ENCODE results near the gene ETNK2.
"Not testable (repeated sequence)": the region's sequence is repeated elsewhere in the genome, so short reads cannot be mapped to it uniquely, and the experiment has no call there.

The ETNK2 gene

GRCh38 chr1:204105131-204105515 lies 46.7 kb downstream of the ETNK2 start:
- in situ Hi-C loops (cut with MboI; ENCODE audit: low sequenced_read_pairs): no loop called here

DNA sequence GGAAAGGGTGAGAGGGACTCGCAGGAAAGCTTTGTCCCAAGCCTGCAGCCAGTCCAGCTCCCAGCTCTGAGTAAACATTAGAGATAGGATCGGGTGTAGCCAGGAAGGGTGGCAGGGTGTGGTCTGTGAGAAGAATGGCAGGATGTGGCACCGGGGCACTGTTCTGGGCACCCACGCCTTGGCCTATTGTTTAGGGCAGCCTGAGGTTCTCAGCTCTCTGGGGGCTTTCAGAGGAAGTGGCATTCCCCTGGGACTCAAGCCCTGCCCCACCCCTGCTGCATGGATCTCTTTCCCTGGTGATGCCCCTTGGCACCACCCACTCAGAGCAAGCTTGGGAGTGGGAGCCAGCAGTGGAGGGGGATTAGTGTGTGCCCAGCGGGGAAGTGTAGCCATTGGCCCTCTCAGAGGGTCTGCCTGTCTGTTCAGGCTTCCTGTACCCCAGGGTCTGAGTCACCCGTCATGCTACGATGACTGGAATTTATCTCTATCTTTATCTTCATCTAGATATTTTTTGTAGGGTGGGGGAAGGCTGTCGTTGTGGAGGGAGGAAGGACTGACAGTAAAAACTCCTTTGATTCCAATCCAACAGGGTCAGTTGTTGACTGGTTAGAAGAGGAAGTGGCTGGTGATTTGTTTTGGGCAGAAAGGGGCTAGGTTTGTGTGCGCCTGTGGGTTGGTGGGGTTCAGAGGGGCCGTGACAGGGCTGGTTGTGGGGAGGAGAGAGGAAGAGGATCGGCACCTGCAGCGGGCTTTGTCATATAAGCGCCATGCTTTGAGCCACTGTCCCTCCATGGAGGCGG lies 47.3 kb downstream of the ETNK2 start:
- in situ Hi-C loops (cut with MboI; ENCODE audit: low sequenced_read_pairs): no loop called here

GRCh38 chr1:204103431-204103741 lies 48.5 kb downstream of the ETNK2 start:
- in situ Hi-C loops (cut with MboI; ENCODE audit: low sequenced_read_pairs): no loop called here

- in situ Hi-C loops (cut with MboI; ENCODE audit: low sequenced_read_pairs): no loop called here
Observed at GRCh38 chr1:204102739-204103430, 49.0 kb downstream of the ETNK2 start.

GRCh38 chr1:204102029-204102611 lies 49.7 kb downstream of the ETNK2 start:
- in situ Hi-C loops (cut with MboI; ENCODE audit: low sequenced_read_pairs): no loop called here

DNA sequence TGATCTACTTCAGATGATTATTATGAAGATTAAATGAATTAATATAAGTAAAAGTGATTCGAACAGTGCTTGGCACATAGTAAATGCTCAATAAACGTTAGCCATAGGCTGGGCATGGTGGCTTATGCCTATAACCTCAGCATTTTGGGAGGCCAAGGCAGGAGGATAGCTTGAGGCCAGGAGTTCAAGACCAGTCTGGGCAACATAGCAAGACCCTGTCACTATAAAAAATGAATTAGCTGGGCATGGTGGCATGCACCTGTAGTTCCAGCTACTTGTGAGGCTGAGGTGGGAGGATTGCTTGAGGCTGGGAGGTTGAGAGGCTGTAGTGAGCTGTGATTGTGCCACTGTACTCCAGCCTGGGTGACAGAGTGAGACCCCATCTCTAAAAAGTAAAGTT lies 52.1 kb downstream of the ETNK2 start:
- in situ Hi-C loops (cut with MboI; ENCODE audit: low sequenced_read_pairs): not testable (repeated sequence)

GRCh38 chr1:204098683-204099082 lies 53.2 kb downstream of the ETNK2 start:
- in situ Hi-C loops (cut with MboI; ENCODE audit: low sequenced_read_pairs): no loop called here

GRCh38 chr1:204096931-204097330 lies 54.9 kb downstream of the ETNK2 start:
- in situ Hi-C loops (cut with MboI; ENCODE audit: low sequenced_read_pairs): no loop called here

DNA sequence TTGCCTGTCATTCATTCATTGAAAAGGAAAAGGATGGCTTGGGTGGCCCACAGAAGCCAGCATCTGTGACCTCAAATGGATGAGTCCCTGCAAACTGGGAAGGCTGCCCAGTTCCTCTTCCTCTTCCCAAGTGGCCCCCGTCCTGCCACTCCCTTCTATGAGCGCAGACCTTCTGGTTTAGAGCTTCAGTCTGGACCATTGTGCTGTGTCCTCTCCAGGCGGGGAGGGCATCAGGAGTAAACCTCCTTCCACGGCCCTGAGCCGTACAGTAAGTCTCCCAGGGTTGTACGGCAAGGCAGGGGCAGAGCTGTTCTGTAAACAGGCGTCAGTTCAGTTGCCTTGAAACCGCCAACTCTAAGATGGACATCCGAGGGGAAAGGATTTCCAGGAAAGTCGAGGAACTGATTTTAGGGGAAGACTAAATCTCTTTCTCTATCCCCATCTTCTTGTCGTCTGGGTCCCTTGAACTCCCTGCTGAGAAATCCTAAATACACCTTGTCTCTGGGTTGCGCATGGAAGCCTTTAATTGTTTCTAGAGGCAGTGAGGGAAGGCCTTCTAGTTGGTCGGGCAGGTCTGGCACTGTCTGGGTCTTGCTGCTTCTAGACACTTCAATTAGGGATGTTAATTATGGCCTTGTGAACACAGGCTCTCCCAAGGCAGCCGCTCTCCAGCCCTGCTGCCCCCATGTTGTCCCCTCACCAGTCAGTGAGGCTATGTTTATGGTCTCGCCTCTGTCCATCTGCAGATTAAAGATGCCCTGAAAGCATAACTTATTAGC lies 56.8 kb downstream of the ETNK2 start:
- in situ Hi-C loops (cut with MboI; ENCODE audit: low sequenced_read_pairs): no loop called here

DNA sequence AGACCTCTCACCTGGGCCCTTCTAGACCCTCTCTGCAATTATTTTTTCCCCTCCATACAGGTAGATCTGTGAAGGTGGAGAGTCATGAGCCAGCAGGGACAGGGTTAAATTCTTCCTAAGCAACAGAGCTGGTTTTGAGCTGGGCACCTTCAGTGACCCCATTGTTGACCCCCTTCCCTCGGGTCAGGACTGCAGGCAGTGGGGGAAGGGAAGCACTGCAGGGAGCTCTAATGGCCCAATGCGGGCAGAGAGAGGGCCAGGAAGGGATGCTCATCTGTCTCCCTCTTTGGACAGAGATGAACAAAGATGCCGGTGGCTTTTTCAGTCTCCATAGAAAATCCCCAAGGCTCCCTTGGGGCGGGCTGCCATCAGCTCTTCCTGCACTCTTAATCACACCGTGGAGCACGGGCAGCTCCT lies 57.5 kb downstream of the ETNK2 start:
- in situ Hi-C loops (cut with MboI; ENCODE audit: low sequenced_read_pairs): no loop called here

GRCh38 chr1:204093781-204094180 lies 58.1 kb downstream of the ETNK2 start:
- in situ Hi-C loops (cut with MboI; ENCODE audit: low sequenced_read_pairs): no loop called here

DNA sequence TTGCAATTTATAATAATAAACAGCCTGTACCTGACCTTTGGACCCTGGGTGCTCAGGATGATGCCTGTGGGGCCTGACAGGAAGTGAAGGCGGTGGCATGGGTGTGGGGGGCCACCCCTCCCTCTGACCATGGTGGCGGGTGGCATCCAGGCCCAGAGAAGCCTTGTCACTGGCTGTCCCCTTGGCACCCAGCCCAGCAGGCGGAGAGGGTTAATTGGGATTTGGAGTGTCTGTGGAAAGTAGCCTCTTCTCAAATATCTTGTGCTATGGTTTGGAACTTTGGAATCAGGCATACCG lies 58.5 kb downstream of the ETNK2 start:
- in situ Hi-C loops (cut with MboI; ENCODE audit: low sequenced_read_pairs): no loop called here

DNA sequence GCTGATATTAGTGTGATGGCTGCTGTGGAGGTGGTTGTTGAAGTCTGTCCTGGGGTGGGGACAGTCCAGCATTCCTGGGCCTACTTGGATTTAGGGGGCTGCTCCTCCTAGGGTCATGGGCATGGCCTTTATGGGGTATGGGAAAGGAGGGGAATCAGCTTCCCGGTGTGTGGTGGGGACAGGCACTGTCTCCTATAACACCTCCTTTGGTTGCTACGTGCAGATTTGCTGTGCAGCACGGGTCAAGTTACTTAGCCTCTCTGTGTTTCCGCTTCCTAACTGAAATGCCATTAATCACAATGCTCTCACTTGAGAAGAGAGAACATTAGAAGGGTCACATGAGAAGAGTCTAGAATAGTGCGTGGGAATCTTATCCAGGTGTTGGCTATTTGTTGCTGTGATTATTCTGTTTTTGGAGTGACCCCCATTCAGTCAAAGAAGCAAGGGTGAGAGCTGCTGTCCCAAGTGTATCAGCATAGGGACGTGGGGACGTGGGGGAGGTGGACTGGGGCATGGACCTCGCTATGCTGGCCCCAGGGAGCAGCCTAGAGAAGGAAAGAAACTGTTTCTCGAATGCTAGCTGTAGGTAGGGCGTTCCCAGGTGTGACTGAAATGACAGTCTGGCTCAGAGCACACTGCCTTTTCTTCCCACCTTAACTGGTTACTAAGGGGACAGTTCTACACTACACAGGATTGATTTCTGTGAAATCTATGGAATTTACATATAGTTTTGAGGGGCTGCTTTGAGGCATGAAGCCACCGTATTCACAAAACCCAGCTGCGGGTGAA lies 59.0 kb downstream of the ETNK2 start:
- in situ Hi-C loops (cut with MboI; ENCODE audit: low sequenced_read_pairs): no loop called here

GRCh38 chr1:204091787-204092312 lies 60.0 kb downstream of the ETNK2 start:
- in situ Hi-C loops (cut with MboI; ENCODE audit: low sequenced_read_pairs): no loop called here

DNA sequence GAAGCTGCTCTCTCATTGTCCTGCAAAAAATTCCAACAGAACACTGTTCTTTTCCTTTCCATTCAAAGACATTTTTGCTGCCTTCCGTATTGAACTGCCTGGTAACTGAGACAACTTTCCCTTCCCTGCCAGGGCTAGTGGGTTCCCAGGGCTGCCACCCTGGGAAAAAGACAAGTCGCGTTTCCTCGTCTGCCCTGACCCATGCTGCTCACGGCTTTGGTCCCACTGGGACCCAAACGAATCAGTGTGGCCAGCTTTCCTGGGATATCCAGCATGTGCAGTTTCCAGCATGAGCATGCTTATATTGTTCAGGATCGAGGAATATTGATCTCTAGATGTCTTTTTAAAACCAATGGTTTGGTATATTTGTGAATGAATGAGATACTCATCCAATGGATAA lies 60.8 kb downstream of the ETNK2 start:
- in situ Hi-C loops (cut with MboI; ENCODE audit: low sequenced_read_pairs): no loop called here

GRCh38 chr1:204090132-204090531 lies 61.7 kb downstream of the ETNK2 start:
- in situ Hi-C loops (cut with MboI; ENCODE audit: low sequenced_read_pairs): not testable (repeated sequence)

- in situ Hi-C loops (cut with MboI; ENCODE audit: low sequenced_read_pairs): no loop called here
Observed at GRCh38 chr1:204089044-204089751, 62.6 kb downstream of the ETNK2 start.

DNA sequence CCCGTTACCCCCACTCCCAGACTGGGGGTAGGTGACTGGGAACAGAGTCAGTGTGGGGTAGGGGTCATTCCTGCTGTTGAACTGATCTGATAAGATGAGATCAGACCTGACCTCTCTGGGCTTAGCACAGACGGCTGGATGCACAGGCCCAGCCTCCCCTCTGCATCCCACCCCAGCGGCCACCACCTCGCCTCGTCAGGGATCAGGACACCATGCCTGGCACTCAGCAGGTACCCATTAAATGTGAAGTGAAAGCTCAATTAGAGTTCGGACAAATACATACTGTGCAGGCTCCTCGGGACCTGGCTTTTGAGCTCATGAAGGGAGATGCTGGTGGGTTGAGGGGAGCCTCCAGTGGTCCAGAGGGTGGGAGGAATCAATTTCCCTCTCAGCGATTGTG lies 63.2 kb downstream of the ETNK2 start:
- in situ Hi-C loops (cut with MboI; ENCODE audit: low sequenced_read_pairs): no loop called here

- in situ Hi-C loops (cut with MboI; ENCODE audit: low sequenced_read_pairs): no loop called here
Observed at GRCh38 chr1:204087893-204088528, 63.8 kb downstream of the ETNK2 start.

All from HL-60/S4 treated with retinoic acid at 250 ng/mL for 4 days and 3 days (cell line).